Osteocyte (in vitro differentiated cells): ENCODE results near the gene PTPRG. TPM values are rescaled to one million over a fixed set of nuclear protein-coding genes. Genes with fewer than 3 reads are reported as not detected.

Experiments used
- DNase-seq: peaks from one replicate; pipeline ENCODE4 v3.0.0; 2021; ENCODE audit warnings: mixed read lengths; ENCODE audit not compliant: unreplicated experiment; ENCODE audit errors: extremely low spot score
- H3K27ac Mint-ChIP-seq: one replicate; pipeline ENCODE4 v1.8.0; 2021; ENCODE audit warnings: mild to moderate bottlenecking, mixed read lengths; ENCODE audit not compliant: unreplicated experiment
- H3K27me3 Mint-ChIP-seq: one replicate; pipeline ENCODE4 v1.8.0; 2021; ENCODE audit warnings: mixed read lengths; ENCODE audit not compliant: unreplicated experiment
- H3K36me3 Mint-ChIP-seq: one replicate; pipeline ENCODE4 v1.8.0; 2021; ENCODE audit warnings: mixed read lengths; ENCODE audit not compliant: unreplicated experiment
- H3K4me1 Mint-ChIP-seq: one replicate; pipeline ENCODE4 v1.8.0; 2021; ENCODE audit warnings: mixed read lengths; ENCODE audit not compliant: unreplicated experiment
- H3K4me3 Mint-ChIP-seq: one replicate; pipeline ENCODE4 v1.8.0; 2021; ENCODE audit warnings: mild to moderate bottlenecking, moderate library complexity, mixed read lengths; ENCODE audit not compliant: unreplicated experiment
- H3K9me3 Mint-ChIP-seq: one replicate; pipeline ENCODE4 v1.8.0; 2021; ENCODE audit warnings: mixed read lengths; ENCODE audit not compliant: unreplicated experiment
- total RNA-seq: library from RNA; stranded (reverse); gene quantifications from 2 replicates; pipeline ENCODE4 v1.2.1, GENCODE V29; 2021
- TF ChIP-seq, protein P1 (sequence below): fragments of 200-600 bp; sonication (generic); IDR thresholded peaks from 2 replicates; pipeline ENCODE4 v1.5.0; 2021; ENCODE audit warnings: antibody characterized with exemption, mild to moderate bottlenecking, moderate library complexity

PTPRG gene
- total RNA-seq, 1 donor from 2014 or later = 48.1 TPM

GRCh38 chr3:61668317-61668864, 107.0 kb downstream of the PTPRG start:
- Mint-ChIP-seq H3K36me3 (no peaks in the 10 kb centered on the region), H3K4me3 (no peak overlapping the region), H3K27ac (no peak overlapping the region), H3K9me3 (no peaks in the 10 kb centered on the region), H3K4me1 (peaks cover 49% of the 10 kb centered on the region), H3K27me3 (no peaks in the 10 kb centered on the region)
- no peak for DNase-seq
- TF ChIP-seq, protein P1, sequence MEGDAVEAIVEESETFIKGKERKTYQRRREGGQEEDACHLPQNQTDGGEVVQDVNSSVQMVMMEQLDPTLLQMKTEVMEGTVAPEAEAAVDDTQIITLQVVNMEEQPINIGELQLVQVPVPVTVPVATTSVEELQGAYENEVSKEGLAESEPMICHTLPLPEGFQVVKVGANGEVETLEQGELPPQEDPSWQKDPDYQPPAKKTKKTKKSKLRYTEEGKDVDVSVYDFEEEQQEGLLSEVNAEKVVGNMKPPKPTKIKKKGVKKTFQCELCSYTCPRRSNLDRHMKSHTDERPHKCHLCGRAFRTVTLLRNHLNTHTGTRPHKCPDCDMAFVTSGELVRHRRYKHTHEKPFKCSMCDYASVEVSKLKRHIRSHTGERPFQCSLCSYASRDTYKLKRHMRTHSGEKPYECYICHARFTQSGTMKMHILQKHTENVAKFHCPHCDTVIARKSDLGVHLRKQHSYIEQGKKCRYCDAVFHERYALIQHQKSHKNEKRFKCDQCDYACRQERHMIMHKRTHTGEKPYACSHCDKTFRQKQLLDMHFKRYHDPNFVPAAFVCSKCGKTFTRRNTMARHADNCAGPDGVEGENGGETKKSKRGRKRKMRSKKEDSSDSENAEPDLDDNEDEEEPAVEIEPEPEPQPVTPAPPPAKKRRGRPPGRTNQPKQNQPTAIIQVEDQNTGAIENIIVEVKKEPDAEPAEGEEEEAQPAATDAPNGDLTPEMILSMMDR = no peak

DNA sequence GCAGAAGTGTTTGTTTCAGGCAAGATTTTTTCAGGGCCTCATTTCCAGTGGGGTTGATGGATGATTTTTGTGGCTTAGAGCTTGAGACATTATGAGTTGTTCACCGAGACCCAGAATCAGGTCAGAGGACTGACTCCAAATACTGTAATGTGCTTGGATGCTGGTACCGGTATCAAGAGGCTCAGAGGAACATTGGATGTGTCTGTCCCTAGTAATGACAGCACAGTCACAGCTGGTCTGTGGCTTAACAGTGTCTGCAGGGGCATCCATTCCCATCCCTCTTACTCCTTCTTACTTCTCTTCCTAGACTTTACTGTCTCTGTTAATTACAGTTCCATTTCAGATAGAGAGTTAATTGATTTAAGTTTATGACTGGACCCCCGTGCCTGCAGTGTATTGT, 107.8 kb downstream of the PTPRG start:
- H3K27ac Mint-ChIP-seq = no peak overlapping the region
- peaks cover 45% of the 10 kb centered on the region for H3K4me1 Mint-ChIP-seq
- H3K9me3 Mint-ChIP-seq = no peaks in the 10 kb centered on the region
- no peaks in the 10 kb centered on the region for H3K36me3 Mint-ChIP-seq
- no peaks in the 10 kb centered on the region for H3K27me3 Mint-ChIP-seq
- DNase-seq = no peak
- TF ChIP-seq, protein P1 = no peak
- no peak overlapping the region for H3K4me3 Mint-ChIP-seq

DNA sequence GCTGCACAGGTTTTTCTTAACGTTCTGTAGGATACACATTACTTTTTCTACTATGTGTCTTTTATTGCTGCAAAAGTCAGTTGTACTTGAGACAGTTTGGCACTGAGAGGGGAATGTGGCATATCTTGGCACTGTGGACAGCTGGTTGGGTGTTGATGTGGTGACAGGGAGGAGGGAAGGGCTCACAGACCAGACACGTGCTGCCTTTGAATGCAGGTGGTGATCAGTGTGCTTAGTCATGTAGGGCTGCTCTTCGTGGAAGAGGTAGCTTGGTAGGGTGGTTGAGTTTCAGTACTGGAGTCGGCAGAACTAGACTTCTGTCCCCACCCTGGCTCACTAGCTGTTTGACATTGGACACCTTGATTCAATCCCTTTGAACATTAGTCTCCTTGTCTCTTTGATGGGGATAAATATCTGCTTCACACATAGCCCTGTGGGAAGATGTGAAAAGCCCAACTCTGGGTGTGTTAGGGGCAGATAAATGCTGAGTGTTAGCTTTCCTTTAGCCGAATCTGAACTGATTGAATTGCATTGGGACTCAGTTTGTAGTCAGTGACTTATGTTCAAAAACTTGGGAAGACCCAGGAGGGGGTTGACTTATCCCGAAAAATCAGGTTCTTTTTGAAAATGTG, 108.4 kb downstream of the PTPRG start:
- no peak overlapping the region for H3K27ac Mint-ChIP-seq
- no peaks in the 10 kb centered on the region for H3K9me3 Mint-ChIP-seq
- no peaks in the 10 kb centered on the region for H3K27me3 Mint-ChIP-seq
- peaks cover 44% of the 10 kb centered on the region for H3K4me1 Mint-ChIP-seq
- no peak for DNase-seq
- H3K4me3 Mint-ChIP-seq = no peak overlapping the region
- TF ChIP-seq, protein P1 = no peak
- H3K36me3 Mint-ChIP-seq = no peaks in the 10 kb centered on the region

DNA sequence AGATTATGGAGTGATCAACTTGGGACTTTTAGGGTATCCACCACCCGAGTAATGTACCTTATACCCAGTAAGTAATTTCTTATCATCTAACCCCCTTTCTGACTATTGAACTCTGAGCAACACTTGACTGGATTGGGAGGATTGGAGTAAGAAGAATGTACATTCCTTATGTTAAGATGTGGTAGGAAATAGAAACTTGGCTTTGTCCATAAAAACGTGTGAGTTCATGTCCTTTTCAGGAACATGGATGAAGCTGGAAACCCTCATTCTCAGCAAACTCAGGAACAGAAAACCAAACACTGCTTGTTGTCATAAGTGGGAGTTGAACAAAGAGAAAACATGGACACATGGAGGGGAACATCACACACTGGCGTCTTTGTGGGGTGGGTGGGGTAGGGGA, 112.3 kb downstream of the PTPRG start:
- no peak for DNase-seq
- Mint-ChIP-seq H3K9me3 (no peaks in the 10 kb centered on the region), H3K4me3 (no peak overlapping the region)

DNA sequence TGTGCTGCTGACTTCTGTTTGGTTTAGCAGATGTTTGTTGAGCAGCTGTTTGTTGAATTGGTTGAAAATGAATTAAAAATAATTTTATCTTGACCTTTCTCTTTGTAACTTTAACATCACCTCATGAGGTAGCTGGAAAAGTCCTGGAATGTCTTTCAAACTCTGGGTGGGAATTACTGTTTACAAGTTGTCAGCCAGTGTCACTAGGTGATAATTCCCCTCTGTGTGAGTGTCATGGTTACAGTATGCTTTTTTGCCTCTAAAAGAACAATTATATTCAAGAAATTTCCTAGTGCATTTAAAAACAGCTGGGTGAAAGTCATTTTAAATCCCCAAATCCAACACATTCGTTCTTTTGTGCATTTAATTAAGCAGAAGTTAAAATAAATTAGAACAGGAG, 113.2 kb downstream of the PTPRG start:
- no peaks in the 10 kb centered on the region for H3K9me3 Mint-ChIP-seq
- H3K4me3 Mint-ChIP-seq = no peak overlapping the region
- TF ChIP-seq, protein P1 = no peak
- DNase-seq = no peak
- no peaks in the 10 kb centered on the region for H3K36me3 Mint-ChIP-seq
- H3K27ac Mint-ChIP-seq = no peak overlapping the region
- no peaks in the 10 kb centered on the region for H3K27me3 Mint-ChIP-seq
- H3K4me1 Mint-ChIP-seq = peaks cover 21% of the 10 kb centered on the region

More for the DNA sequence above, 112.3 kb downstream of the PTPRG start:
- H3K4me1 Mint-ChIP-seq = peaks cover 19% of the 10 kb centered on the region
- TF ChIP-seq, protein P1 = no peak
- no peaks in the 10 kb centered on the region for H3K36me3 Mint-ChIP-seq
- H3K27ac Mint-ChIP-seq = no peak overlapping the region
- H3K27me3 Mint-ChIP-seq = no peaks in the 10 kb centered on the region
